Measurements from ENCODE around the gene ATN1. TPM values are rescaled to one million over a fixed set of nuclear protein-coding genes. Genes with fewer than 3 reads are reported as not detected.

The ATN1 gene
- total and polyA plus RNA-seq, 2 donors (not counting 1 experiment from before 2014, with no cell fraction given) = 9.4 to 21.5 TPM

DNA sequence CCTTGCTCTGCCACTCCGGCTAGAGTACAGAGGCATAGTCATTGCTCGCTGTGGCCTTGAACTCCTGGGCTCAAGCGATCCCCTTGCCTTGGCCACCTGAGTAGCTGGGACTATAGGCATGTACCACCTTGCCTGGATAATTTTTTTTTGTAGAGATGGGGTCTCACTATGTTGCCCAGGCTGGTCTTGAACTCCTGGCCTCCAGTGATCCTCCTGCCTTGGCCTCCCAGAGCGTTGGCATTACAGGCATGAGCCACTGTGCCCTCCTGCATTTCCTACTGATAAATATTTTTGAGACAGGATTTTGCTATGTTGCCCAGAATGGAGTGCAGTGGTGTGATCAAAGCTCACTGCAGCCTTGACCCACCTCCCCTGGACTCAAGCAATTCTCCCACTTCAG lies 52.3 kb downstream of the ATN1 start:
- H3K27me3 ChIP-seq (ENCODE audit: control insufficient read depth, insufficient read depth, low read length) = no peaks in the 10 kb centered on the region
- no peak for TF ChIP-seq EZH2 (IDR thresholded peaks at IDR 0.05; ENCODE audit: low read length, missing control alignments)
- TF ChIP-seq, protein P1, sequence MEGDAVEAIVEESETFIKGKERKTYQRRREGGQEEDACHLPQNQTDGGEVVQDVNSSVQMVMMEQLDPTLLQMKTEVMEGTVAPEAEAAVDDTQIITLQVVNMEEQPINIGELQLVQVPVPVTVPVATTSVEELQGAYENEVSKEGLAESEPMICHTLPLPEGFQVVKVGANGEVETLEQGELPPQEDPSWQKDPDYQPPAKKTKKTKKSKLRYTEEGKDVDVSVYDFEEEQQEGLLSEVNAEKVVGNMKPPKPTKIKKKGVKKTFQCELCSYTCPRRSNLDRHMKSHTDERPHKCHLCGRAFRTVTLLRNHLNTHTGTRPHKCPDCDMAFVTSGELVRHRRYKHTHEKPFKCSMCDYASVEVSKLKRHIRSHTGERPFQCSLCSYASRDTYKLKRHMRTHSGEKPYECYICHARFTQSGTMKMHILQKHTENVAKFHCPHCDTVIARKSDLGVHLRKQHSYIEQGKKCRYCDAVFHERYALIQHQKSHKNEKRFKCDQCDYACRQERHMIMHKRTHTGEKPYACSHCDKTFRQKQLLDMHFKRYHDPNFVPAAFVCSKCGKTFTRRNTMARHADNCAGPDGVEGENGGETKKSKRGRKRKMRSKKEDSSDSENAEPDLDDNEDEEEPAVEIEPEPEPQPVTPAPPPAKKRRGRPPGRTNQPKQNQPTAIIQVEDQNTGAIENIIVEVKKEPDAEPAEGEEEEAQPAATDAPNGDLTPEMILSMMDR (conservative IDR thresholded peaks at IDR 0.05 in 1 of 2, IDR thresholded peaks at IDR 0.05 in 1 of 2; ENCODE audit: low read depth in 1 of 2, low read length in 2 of 2) = no peak
- peaks cover 15% of the 10 kb centered on the region for H3K36me3 ChIP-seq (ENCODE audit: control insufficient read depth, insufficient read depth, low read length)
- H2AFZ ChIP-seq (ENCODE audit: low read length) = no peak overlapping the region
- no peaks in the 10 kb centered on the region for H3K79me2 ChIP-seq (ENCODE audit: control insufficient read depth, insufficient read depth, low read length)
- no peaks in the 10 kb centered on the region for H3K9me3 ChIP-seq (ENCODE audit: control insufficient read depth, insufficient read depth, low read depth, low read length)
- no peaks in the 10 kb centered on the region for H3K4me1 ChIP-seq (ENCODE audit: control insufficient read depth, extremely low read depth, insufficient read depth, low read length)
- DNase-seq (ENCODE audit: low read depth in 2 of 2) = no peak
- H4K20me1 ChIP-seq (ENCODE audit: control insufficient read depth, extremely low read depth, insufficient read depth, low read length) = no peaks in the 10 kb centered on the region
- H3K9ac ChIP-seq (ENCODE audit: insufficient read depth, low read length) = no peak overlapping the region
- H3K27ac ChIP-seq (ENCODE audit: insufficient read depth, low read length) = no peak overlapping the region
- H3K4me3 ChIP-seq (replicated peaks in 1 of 4; ENCODE audit: control extremely low read depth in 1 of 4, insufficient read depth in 1 of 4, low read depth in 3 of 4, low read length in 4 of 4) = no peak overlapping the region
- H3K4me2 ChIP-seq (ENCODE audit: extremely low read depth, insufficient read depth, low read length) = no peak overlapping the region

DNA sequence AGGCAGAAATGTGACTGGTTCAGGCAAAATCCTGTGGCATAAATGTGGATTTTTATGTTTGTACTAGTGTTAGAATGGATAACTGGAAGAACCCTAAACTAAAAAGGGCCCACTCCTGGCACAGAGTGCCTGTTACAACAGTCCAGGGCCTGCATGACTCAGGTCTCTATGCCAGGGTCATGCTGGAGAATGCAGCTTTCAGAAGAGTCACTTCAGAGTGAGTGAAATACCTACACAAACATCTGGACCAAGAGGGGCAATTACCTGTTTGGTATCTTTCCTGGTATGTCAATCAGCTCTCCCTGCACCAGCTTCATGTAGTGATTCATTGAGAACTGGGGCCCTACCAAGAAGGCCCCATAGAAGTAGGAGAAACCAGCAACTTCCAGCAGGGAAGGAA lies 53.0 kb downstream of the ATN1 start:
- H3K36me3 ChIP-seq (ENCODE audit: control insufficient read depth, insufficient read depth, low read length) = peaks cover 15% of the 10 kb centered on the region
- TF ChIP-seq EZH2 (IDR thresholded peaks at IDR 0.05; ENCODE audit: low read length, missing control alignments) = no peak
- TF ChIP-seq, protein P1 (conservative IDR thresholded peaks at IDR 0.05 in 1 of 2, IDR thresholded peaks at IDR 0.05 in 1 of 2; ENCODE audit: low read depth in 1 of 2, low read length in 2 of 2) = no peak
- H3K79me2 ChIP-seq (ENCODE audit: control insufficient read depth, insufficient read depth, low read length) = no peaks in the 10 kb centered on the region
- no peak overlapping the region for H3K9ac ChIP-seq (ENCODE audit: insufficient read depth, low read length)
- H3K9me3 ChIP-seq (ENCODE audit: control insufficient read depth, insufficient read depth, low read depth, low read length) = no peaks in the 10 kb centered on the region
- no peaks in the 10 kb centered on the region for H3K27me3 ChIP-seq (ENCODE audit: control insufficient read depth, insufficient read depth, low read length)
- no peak overlapping the region for H3K4me3 ChIP-seq (replicated peaks in 1 of 4; ENCODE audit: control extremely low read depth in 1 of 4, insufficient read depth in 1 of 4, low read depth in 3 of 4, low read length in 4 of 4)
- no peak for DNase-seq (ENCODE audit: low read depth in 2 of 2)
- H3K4me1 ChIP-seq (ENCODE audit: control insufficient read depth, extremely low read depth, insufficient read depth, low read length) = no peaks in the 10 kb centered on the region
- no peak overlapping the region for H3K4me2 ChIP-seq (ENCODE audit: extremely low read depth, insufficient read depth, low read length)
- no peaks in the 10 kb centered on the region for H4K20me1 ChIP-seq (ENCODE audit: control insufficient read depth, extremely low read depth, insufficient read depth, low read length)
- H2AFZ ChIP-seq (ENCODE audit: low read length) = no peak overlapping the region
- no peak overlapping the region for H3K27ac ChIP-seq (ENCODE audit: insufficient read depth, low read length)

DNA sequence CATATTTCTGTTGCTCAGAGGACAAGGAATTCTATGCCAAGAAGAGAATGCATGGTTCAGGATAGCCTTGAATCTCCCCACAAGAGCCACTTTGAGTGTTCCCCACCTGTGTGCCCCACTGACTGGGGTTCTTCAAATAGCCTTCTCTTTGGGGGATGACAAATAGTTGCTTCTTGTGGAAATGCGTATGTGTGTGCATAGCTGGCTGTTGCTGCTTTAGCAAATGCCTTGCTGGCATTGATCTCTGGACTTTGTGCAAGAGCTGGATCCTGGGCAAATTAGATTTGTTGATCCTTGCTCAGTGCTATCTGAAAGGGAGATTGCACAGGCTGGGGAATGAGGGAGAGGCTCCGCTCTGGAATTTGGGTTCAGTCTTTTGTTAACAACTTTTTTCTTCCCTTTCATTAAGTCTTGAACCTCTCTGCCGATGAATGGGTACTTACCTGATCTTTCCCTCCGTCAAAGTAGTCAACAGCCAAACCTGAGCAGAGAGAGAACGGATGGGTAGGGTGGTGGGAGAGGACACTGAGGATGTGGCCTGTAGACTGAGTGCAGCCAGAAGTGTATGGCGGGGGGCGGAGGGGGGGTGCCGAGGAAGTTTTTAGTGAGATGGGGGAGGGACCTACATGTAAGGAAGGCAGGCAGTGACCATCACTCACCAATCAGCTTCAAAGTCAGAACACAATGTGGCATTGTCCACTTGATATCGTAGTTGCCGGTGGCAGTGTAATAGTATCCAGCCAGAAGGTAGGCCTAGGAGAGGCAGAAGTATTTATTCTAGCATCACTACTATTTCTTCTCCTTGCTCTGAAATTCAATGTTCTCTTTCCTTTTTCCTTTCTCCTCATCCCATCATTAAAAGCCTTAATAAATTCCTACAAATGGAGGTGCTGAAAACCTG lies 53.6 kb downstream of the ATN1 start:
- no peak overlapping the region for H3K4me2 ChIP-seq (ENCODE audit: extremely low read depth, insufficient read depth, low read length)
- H2AFZ ChIP-seq (ENCODE audit: low read length) = no peak overlapping the region
- no peaks in the 10 kb centered on the region for H3K79me2 ChIP-seq (ENCODE audit: control insufficient read depth, insufficient read depth, low read length)
- peaks cover 15% of the 10 kb centered on the region for H3K36me3 ChIP-seq (ENCODE audit: control insufficient read depth, insufficient read depth, low read length)
- H3K9me3 ChIP-seq (ENCODE audit: control insufficient read depth, insufficient read depth, low read depth, low read length) = no peaks in the 10 kb centered on the region
- H3K9ac ChIP-seq (ENCODE audit: insufficient read depth, low read length) = no peak overlapping the region
- no peak overlapping the region for H3K27ac ChIP-seq (ENCODE audit: insufficient read depth, low read length)
- TF ChIP-seq EZH2 (IDR thresholded peaks at IDR 0.05; ENCODE audit: low read length, missing control alignments) = no peak
- TF ChIP-seq, protein P1 (conservative IDR thresholded peaks at IDR 0.05 in 1 of 2, IDR thresholded peaks at IDR 0.05 in 1 of 2; ENCODE audit: low read depth in 1 of 2, low read length in 2 of 2) = no peak
- no peak overlapping the region for H3K4me3 ChIP-seq (replicated peaks in 1 of 4; ENCODE audit: control extremely low read depth in 1 of 4, insufficient read depth in 1 of 4, low read depth in 3 of 4, low read length in 4 of 4)
- H4K20me1 ChIP-seq (ENCODE audit: control insufficient read depth, extremely low read depth, insufficient read depth, low read length) = no peaks in the 10 kb centered on the region
- no peaks in the 10 kb centered on the region for H3K27me3 ChIP-seq (ENCODE audit: control insufficient read depth, insufficient read depth, low read length)
- H3K4me1 ChIP-seq (ENCODE audit: control insufficient read depth, extremely low read depth, insufficient read depth, low read length) = no peaks in the 10 kb centered on the region
- no peak for DNase-seq (ENCODE audit: low read depth in 2 of 2)

Data from fibroblast of lung (primary cell).